C4-2B (cell line): Measurements from ENCODE around the gene HAUS5.

Source experiments
- CTCF ChIP-seq: fragments of 450-650 bp; conservative IDR thresholded peaks from 2 replicates; pipeline ENCODE4 v1.5.1; 2017; ENCODE audit warnings: mild to moderate bottlenecking
- ZFX ChIP-seq: fragments of 450-650 bp; IDR thresholded peaks from 2 replicates; pipeline ENCODE4 v1.6.1; 2017

DNA sequence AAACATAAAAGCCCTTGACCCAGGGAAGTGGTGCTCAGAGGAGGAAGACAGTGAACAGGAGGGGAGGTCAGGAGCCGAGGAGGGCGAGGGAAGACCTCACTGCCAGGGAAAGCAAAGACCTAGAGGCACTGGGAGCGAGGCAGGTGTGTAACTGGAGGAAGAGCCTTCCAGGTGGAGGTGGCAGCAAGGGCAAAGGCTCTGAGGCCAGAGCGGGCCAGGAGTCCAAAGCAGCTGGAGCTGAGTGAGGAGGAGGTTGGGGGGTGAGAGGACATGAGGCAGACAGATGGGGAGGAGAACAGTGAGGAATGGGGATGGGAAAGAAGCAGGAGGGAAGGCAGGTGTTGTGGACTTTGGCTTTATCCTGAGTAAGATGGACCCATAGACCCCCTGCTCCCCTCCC is 57.4 kb downstream of the HAUS5 start:
- TF ChIP-seq CTCF (no peak), ZFX (no peak)
